Activated CD4-positive, alpha-beta T cell treated with anti-CD3 and anti-CD28 coated beads, Interleukin-2, amount 50 U/mL, for 16 hours (primary cell): ENCODE data around the gene TMEM132D.

Experiments
- DNase-seq: peaks from one replicate; pipeline ENCODE4 v3.0.0-alpha.2; 2020

Gene TMEM132D

DNA sequence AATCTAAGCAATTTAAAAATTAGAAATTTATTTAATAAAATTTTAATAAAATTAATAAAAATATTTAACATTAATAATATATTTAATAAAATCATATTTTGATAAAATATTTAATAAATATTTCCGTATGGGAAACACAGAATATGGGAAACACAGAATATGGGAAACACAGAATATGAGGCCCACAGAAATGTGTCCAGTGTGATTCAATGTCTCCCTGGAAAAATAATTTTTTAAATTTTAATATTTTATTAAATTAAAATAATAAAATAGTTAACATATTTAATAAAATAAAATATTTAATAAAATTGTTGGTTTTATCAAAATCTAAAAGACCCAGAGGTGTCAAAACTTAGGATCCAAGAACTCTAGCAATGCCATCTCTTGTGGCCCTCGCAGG is 186.4 kb downstream of the TMEM132D start:
- no peak for DNase-seq

DNA sequence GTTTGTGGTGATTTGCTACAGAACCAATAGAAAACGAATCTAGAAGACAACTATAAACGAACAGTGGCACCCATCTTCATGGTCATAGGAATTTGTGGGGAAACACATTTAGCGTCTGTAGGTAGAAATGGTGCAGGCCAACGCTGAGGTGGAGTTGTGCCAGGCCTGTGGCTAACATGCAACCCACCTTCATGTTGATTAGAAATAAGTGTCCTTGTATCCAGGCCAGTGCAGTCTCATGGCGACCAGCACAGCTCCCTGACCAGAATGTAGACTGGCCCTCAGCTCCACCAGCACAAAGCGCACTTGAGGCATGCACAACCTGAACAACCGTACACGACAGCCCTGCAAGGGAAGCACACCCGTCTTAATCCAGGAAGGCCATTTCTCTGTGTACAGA is 187.0 kb downstream of the TMEM132D start:
- DNase-seq: no peak

DNA sequence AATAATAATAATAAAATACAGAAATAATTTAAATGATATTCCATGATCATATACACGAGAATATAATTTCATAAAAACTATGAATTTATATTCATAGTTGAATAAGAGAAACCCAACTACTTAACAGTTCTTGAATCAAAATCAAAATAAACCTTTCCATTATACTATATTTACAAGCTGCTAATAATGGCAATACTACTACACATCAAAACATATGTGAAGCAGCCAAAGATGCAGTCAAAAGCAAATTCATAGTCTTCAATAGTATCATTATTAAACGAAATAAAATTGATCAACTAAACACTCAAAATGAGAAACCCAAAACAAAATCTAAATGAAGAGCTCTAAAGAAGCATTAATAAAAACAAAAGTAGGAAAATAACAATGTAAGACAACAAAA is 197.1 kb downstream of the TMEM132D start:
- DNase-seq: no peak

DNA sequence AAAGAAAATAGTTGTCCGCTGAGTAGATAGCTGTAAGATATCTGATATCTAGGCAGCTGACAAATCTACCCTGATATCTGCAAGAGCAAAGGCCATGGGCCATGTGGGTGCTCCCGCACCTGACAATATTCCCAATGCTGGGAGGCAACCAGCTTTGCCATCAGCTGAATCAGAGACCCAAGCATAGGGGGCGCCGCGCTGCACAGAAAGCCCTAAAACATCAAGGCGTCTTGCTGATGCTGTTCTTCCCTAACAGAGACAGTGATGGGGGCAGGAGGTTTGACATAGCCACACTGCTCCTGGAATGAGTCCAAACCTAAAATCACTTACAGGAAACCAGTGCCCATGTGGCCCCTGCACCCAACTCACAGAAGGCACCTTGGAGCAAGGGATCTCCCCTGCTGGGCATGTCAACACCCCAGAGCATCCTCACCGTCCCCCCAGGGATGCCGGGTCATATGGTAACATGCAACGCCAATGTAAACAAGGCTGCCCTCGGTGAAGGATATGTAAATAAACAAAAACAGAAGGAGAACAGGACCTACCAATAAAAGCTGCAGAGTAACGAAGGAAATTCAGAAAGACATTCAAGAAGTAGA is 199.5 kb downstream of the TMEM132D start:
- no peak for DNase-seq

DNA sequence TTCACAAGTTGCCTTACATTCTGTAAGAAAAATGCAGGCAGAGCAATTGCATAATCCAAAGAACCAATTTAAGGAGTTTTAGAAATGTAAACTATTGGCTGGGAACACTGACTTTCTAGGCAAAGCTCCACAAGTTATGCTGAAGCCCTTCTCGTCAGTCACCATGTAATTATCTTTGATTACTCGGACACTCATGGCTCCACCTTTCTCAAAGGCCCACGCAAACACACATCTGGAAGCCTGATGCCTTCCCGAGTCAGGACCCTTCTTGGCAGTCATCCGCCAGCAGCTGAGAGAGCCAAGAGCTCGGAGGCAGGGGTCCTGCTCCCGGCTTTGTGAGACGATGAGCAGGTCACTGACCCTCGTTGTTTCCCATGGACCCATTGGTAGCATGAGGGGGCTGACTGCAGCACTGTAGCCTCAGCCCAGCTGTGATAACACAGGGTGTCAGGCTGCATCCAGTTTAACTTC is 202.2 kb downstream of the TMEM132D start:
- DNase-seq: no peak

DNA sequence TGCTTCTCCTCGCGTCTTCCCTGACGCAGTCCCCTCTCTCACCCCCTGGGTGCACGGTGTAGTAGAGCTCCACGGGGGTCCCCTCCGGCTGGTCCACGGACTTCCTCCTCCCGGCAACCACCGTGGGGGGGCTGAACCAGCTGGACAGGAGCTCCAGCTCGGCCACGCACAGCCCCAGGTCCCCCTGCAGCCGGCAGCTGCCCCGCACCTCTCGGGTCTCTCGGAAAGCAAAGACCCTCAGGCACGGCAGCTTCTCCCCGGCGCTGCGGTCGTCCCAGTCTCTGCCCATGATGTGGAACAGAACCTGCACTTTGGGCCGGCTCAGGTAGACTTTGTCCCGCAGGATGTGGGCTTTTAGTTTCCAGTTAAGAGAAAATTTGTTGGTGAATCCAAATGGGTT is 203.8 kb downstream of the TMEM132D start:
- DNase-seq: no peak

DNA sequence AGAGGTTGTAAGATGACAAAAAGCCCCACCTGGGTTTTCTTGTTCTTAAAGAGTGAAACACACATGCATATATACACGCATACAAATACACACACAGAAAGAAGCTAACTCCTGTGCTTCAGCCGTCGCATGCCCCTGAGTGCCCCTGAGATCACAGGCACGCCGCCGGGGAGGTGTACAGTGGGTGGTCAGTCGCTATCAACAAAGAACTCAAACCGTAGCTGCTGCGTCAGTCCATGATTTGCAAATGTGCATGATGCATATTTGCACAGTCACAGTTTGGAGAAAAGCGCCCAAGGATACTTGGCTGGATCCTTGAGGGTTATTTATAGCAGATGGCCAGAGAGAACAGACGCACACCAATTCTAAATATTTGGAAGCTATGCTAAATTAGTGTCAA is 206.9 kb downstream of the TMEM132D start:
- no peak for DNase-seq

DNA sequence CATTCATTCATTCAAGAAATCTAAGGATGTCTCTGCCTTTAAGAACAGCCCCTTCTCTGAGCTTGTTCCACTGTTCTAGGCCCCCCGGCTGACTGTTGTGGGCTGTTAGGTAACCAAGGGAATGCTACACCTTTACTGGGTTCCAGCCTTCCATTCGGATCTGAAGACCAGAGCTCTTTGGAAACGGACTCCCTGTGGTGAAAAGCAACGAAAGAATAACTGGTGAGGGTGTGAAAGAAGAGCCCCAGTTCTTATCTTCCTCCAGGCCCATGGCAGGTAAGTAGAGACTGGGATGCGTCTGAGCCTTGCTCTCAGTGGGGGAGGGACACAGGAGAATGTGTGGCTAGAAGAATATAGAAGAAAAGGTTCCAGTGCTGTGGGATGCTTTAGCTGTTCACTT is 207.4 kb downstream of the TMEM132D start:
- DNase-seq: no peak

DNA sequence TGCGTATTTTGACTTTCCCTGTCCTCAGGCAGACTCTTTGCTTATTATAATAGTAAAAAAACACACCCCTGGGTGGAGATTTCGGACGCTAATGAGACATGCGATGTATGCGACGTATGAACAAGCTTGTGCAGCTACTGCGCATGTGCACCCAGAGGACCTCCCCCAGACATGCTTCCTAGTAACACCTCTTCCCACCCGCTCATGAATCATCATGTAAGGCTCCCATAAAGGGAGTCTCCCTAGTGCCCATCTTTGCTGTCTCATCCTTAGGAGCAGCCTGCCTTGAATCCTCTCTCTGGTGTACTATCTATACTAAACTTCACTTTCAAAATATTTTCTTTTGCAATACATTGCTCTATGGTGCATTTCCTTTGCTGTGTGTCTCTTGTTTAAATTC is 210.1 kb downstream of the TMEM132D start:
- DNase-seq: no peak

DNA sequence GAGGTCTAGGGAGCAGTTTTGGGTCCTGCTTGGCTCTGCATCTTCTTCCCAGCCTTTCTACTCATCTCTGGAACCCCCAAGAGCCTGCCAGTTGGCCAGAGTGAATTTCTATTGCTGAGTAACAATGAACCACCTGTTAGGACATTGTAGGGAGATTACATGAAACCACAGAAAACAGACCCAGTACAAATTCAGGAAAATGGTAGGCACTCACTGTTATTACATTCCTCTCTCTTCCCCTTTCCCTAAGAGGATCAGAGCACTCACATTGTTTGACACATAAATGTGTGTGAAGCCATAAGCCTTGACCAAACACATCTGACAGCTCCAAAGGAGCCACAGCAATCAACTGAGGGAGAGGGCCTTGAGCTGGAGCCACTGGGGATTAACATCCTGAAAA is 216.1 kb downstream of the TMEM132D start:
- DNase-seq: no peak

DNA sequence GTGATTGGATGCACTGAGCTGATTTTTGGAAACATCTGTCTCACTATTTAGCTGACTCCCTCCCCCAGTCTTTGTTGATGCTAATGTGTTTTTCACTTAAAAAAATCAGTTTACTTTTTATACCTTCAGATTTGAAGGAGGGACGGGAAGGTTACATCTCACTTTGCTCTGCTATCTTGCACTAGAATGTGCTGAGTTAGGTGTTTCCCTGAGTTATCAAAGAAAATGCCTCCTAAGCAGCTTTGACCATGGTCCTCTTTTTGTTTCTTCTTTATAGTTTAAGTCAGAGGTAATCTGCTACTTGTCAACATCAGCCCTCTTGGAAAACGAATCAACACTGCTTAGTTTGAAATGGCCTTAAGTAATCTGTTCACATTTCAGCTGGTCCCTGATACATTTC is 222.0 kb downstream of the TMEM132D start:
- no peak for DNase-seq

DNA sequence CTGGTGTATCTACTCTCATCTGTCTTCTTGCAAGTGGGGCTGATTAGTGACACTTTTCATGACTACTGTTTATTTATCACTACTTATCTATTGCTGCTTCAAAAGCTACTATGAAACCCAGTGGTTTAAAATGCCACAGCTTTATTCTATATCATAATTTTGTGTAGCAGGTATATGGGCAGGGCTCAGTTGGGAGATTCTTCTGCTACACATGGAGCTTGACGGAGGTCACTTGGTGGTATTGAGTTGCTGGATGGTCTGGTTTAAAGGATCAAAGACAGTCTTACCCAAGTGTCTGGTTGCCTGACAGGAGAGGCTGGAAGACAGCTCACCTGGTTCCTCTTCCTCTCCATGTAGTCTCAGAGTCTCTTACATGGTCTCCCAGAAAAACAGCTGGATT is 222.7 kb downstream of the TMEM132D start:
- DNase-seq: no peak

DNA sequence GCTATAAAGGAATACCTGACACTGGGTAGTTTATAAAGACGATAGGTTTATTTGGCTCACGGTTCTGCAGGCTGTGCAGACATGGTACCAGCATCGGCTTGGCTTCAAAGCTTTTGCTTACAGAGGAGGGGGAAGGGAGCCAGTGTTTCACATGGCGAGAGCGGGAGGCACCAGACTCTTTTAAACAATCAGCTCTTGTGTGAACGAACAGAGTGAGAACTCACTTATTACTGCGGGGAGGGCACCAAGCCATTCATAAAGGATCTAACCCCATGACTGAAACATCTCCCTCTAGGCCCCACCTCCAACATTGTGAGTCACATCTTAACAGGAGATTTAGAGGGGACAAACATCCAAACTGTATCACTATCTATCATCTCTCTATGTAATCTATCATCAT is 227.4 kb downstream of the TMEM132D start:
- no peak for DNase-seq

DNA sequence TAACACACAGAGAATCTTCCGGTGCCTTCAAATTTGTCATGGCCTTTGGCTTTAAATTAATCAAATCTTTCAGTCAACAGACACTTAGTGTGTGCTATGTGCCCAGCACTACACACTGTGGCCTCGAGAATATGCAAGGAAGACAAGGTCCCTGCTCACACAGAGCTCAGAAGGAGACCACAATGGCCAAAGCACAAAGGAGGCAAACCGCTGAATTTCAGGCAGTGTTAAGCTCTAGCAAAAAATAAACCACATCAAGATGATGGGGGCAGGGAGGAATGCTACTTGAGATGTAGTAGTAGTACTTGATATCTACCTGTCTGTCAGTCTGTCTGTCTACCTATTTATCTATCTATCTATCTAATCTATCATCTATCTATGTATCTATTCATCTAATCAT is 227.9 kb downstream of the TMEM132D start:
- no peak for DNase-seq

DNA sequence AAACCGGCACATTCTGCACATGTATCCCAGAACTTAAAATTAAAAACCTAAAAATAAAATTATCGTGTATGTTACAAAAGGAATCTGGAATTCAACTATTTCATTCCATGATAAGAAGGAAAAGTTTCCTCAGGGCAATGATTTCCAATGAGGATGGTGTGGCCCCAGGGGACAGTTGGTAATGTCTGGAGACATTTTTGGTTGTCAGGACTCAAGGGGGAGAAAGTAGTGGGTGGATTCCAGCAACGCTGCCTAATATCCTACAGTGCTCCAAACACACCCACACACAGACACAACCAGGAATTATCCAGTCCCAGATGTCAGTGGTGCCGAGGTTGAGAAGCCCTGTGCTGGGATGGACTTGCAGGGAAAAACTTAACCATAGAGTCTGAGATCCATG is 228.3 kb downstream of the TMEM132D start:
- DNase-seq: no peak

DNA sequence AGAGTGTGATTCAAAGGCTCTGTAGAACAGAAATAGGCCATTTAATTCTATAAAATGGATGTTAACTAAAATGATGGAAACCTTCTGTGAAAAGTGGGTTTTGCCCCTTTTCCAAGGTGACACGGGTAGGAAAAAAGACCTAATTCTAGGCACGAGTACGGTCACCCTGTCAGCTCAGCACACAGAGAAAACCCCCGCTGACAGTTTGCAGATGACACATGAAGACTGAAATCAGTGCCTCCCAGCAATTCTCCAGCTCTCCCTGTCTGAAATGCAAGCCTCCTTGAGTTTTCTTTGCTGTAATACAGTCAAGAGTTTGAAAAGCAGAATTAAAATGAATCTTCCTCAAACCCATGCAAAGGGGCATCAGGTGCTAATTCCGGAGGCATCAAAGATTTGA is 230.0 kb downstream of the TMEM132D start:
- DNase-seq: no peak

DNA sequence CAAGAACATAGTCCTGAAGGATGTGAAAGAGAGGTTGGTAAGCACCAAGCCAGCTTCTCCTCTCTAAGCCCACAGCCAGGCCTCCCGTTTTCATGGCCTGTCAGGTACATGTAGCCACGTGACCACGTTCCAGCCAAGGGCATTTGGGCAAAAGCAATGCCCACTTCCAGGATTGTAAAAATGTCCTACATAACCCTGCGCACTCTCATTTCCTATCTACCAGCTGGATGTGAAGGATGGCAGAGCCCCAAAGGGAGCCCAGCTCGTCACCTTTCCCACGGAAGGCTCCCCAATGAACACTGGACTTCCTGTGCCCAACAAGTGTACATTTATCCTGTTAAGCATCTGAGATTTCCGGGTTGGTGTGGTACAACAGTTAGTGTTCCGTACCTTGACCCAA is 231.7 kb downstream of the TMEM132D start:
- no peak for DNase-seq

DNA sequence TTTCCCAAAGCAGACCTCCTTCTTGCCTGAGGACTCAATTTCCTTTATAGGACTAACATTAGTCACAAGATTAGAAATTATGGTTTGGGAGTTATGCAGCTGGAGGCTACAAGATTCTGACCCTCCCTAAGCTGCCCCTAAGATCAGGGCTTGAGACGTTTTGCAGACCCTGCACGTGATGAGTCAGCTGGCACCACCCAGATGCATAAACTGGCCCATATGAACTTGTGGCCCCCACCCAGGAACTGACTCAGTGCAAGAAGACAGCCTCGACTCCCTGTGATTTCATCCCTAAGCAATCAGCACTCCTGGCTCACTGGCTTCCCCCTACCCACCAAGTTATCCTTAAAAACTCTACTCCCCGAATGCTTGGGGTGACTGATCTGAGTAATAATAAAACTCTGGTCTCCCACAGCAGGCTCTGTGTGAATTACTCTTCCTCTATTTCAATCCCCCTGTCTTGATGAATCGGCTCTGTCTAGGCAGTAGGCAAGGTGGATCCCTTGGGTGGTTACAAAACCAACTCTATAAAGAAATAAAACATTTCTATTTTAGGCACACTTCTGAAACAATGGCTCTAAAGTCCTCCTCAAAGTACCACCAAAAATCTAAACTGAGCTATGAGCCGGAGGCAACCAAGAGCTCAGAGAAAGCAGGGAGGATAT is 233.4 kb downstream of the TMEM132D start:
- DNase-seq: no peak

DNA sequence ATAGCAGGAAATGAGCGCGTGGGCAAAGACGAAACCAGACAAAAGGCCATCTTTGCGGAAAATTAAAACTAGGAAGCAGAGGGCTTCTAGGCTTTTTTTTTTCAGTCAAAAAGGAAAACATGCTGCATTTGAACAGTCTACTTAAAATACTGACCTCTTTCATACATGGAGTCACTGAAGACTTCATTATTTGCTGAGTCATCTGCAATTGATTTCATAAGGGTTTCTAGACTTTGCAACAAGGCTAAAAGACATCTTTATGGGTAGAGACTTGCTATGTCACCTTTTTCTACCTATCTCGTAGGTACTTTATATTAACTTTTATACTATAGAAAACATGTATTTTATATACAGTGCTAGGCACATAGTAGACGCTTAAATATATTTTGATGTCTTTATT is 238.4 kb downstream of the TMEM132D start:
- DNase-seq: no peak

DNA sequence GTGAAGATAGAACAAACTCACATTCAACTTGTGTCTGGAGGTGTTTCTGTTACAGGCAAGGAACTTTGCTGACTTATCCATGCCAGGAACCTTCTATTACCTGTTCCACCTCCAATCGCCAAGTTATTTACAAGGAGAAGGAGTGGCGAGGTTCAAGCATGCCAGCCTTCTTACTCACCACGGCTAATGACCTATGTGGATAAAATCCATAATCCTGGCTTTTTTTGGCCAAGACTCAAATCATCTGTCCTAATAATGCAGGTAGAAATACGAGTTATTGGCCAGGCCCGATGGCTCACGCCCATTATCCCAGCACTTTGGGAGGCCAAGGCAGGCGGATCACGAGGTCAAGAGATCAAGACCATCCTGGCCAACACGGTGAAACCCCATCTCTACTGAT is 241.6 kb downstream of the TMEM132D start:
- DNase-seq: no peak

DNA sequence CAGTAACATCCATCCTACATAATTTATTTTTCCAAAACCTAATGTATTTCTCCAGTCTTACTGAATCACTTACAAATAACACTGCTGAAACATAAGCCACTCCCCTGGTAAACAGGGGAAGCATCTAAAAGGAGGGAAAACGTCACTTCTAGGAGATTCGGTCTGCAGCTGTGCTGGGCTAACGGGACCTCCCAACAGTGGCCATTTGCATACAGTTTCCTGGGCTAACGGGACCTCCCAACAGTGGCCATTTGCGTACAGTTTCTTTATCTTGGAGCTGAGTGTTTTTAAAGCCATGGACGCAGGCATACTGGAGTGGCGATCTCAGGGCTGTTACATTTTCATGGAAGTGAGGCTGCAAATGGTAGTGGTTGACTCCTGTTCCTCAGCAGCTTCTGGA is 242.9 kb downstream of the TMEM132D start:
- DNase-seq: no peak

DNA sequence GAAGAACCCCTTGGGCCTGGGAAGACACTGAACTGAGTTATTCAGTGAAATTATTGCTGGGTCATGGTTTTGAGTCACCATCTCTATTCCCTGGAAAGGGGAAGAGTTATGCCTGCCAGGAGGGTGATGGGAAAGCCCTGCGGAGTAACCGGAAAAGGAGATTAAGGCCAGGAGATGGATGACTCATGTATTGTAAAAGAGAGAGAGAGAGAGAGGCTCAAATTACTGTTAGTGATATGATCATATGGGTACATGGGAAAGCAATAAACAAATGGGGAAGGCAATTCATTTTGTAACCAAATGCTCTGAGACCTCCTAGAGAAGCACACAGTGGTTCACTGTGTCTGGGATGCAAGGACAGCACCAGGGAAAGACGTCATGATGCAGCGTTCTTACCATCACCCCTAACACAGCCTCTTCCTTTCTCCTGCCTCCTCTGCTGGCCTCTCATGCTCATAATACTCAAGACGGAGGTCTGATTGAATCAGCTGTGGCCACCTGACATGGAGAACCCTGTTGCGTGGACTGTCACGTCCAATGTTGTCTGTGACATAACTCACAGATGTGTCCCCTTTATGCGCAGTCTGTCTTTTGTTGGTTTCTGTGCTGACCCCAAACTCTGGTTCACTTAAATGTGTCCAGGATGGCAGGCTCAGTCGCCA is 243.7 kb downstream of the TMEM132D start:
- DNase-seq: no peak

DNA sequence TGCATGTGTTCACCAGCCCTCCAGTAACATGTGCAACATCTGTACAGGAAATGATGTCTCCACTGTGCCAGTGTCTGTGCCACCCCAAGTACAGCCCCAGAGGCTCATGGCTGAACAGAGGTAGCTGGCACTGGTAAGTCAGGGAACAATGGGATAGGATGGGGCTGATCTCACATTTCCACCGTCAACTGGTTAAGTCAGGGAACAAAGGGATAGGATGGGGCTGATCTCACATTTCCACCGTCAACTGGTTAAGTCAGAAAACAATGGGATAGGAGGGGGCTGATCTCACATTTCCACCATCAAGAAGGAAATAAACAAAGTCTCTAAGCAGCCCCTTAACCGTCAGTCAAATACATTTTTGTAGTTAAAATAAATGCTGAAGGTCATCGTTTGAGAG is 246.6 kb downstream of the TMEM132D start:
- no peak for DNase-seq

DNA sequence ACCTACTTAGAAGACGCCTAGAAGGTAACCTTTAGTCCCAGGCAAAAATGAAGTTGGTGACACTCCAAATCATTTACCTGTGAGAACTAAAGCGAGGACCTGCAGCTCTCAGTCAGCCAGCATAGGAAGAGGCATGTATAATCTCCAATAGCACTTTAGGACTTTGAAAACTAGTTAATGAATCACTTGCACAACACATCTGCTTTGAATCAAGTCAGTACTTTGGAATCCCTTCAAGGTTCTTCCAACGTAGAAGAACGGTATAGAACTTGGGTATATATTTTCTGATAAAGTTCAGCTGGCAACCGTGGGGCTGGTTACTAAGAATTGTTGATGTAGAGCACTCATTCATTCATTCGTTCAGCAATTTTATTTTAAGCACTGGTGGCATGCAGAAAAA is 251.9 kb downstream of the TMEM132D start:
- no peak for DNase-seq

DNA sequence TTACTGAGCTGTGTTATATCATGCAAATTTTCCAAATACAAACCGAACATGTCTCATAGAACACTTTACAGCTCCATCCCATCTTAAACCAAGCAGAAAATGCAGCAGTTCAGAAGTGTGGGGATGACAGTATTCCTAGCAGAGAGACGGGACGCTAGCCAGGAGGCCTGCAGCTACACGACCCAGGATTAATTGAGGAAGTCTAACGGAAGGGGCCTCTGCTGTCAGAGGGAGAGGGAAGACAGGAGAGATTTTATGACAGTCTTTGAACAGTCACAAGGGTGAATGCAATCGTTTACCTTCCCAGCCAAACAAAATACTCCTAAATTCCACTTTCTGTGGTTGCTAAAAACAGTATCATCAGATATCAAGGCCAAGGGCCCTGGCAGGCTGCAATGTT is 261.9 kb downstream of the TMEM132D start:
- DNase-seq: no peak
